ENCODE data around the gene RPL22L1. TPM values are rescaled to one million over a fixed set of nuclear protein-coding genes. Genes with fewer than 3 reads are reported as not detected.

RPL22L1 gene
- total and polyA plus RNA-seq, 4 donors, result 21.3 to 252 (median 114) TPM

DNA sequence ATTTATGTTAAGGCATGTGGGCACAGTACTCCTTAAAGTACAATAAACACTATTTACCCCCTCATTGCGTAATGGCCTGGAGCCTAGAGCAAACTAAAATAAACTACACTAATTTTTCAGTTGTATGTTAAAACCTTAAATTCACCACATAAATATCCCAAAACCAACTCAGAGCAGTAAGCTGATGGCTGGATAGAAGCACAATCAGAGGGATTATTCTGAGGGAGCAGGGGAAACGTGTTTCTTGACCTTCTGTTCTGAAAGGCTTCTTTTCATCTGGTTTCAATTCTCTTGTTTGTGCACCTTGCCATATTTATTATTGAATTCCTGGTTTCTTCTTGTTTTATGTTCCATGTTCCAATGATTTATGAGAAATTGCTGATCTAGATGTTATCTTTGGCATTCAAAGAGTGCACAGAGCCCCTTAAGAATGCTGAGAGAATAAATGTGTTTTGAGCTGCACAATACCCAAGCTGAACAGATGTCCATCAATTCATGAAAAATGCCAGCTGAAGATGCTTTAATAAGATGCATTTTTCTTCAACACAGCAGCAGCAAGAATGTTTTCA is 29.6 kb downstream of the RPL22L1 start:
- peaks cover 0 to 1% (median 0%) of the 10 kb centered on the region in 5 donors for H3K4me1 ChIP-seq (ENCODE audit: control insufficient read depth in 5 of 5, insufficient read depth in 5 of 5, low read length in 5 of 5)
- peaks cover 0 to 2% (median 0%) of the 10 kb centered on the region in 4 donors for H3K9me3 ChIP-seq (ENCODE audit: control insufficient read depth in 4 of 4, insufficient read depth in 3 of 4, low read length in 3 of 4)
- WGBS, 2 donors, result 86 to 87% methylated on average over 2 of the region's 2 CpGs
- H3K36me3 ChIP-seq (ENCODE audit: control insufficient read depth in 4 of 4, insufficient read depth in 4 of 4, low read length in 4 of 4), result no peaks in the 10 kb centered on the region
- ATAC-seq (ENCODE audit: insufficient read depth, low FRiP score) (no peak), DNase-seq (no peak)
- TF ChIP-seq, protein P1, sequence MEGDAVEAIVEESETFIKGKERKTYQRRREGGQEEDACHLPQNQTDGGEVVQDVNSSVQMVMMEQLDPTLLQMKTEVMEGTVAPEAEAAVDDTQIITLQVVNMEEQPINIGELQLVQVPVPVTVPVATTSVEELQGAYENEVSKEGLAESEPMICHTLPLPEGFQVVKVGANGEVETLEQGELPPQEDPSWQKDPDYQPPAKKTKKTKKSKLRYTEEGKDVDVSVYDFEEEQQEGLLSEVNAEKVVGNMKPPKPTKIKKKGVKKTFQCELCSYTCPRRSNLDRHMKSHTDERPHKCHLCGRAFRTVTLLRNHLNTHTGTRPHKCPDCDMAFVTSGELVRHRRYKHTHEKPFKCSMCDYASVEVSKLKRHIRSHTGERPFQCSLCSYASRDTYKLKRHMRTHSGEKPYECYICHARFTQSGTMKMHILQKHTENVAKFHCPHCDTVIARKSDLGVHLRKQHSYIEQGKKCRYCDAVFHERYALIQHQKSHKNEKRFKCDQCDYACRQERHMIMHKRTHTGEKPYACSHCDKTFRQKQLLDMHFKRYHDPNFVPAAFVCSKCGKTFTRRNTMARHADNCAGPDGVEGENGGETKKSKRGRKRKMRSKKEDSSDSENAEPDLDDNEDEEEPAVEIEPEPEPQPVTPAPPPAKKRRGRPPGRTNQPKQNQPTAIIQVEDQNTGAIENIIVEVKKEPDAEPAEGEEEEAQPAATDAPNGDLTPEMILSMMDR (IDR thresholded peaks at IDR 0.05; ENCODE audit: control extremely low read depth, extremely low read depth), result no peak
- H3K4me3 ChIP-seq, result no peak overlapping the region
- H3K27ac ChIP-seq (ENCODE audit: low read depth in 1 of 2, low read length in 1 of 2), result no peak overlapping the region
- H3K9ac ChIP-seq (ENCODE audit: insufficient read depth in 1 of 2, low read length in 2 of 2), result no peak overlapping the region
- H3K27me3 ChIP-seq (ENCODE audit: control insufficient read depth in 3 of 3, insufficient read depth in 3 of 3, low read length in 2 of 3), result no peaks in the 10 kb centered on the region

DNA sequence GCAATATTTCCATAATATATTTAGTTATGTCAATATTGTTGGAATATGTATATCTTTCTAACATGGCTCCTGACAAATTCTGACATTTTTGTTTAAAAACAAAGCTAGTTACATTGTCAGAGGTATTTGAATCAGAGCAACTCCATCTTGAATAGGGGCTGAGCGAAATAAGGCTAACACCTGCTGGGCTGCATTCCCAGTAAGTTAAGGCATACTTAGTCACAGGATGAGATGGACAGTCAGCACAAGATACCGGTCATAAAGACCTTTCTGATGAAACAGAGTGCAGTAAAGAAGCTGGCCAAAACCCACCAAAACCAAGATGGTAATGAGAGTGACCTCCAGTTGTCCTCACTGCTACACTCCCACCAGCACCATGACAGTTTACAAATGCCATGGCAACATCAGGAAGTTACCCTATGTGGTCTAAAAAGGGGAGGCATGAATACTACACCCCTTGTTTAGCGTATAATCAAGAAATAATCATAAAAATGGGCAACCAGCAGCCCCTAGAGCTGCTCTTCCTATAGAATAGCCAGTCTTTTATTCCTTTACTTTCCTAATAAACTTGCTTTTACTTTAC is 30.4 kb downstream of the RPL22L1 start:
- no peaks in the 10 kb centered on the region for H3K36me3 ChIP-seq (ENCODE audit: control insufficient read depth in 4 of 4, insufficient read depth in 4 of 4, low read length in 4 of 4)
- no peak overlapping the region for H3K9ac ChIP-seq (ENCODE audit: insufficient read depth in 1 of 2, low read length in 2 of 2)
- no peaks in the 10 kb centered on the region for H3K27me3 ChIP-seq (ENCODE audit: control insufficient read depth in 3 of 3, insufficient read depth in 3 of 3, low read length in 2 of 3)

DNA sequence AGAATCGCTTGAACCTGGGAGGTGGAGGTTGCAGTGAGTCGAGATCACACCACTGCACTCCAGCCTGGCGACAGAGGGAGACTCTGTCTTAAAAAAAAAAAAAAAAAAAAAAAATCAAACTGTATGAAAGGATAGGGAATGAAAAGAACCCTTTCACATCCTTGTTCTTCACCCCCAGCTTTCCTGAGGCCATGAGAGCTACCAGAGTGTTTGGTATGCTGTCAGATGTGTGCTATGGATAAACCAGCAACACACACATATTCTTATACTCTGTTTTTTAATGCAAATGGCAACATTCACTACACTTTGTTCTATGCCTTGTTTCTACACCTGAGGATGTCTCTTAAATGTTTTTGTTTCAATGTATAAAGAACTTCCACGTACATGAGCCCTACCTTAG is 33.5 kb downstream of the RPL22L1 start:
- H3K9ac ChIP-seq (ENCODE audit: insufficient read depth in 1 of 2, low read length in 2 of 2), result no peak overlapping the region
- no peaks in the 10 kb centered on the region for H3K27me3 ChIP-seq (ENCODE audit: control insufficient read depth in 3 of 3, insufficient read depth in 3 of 3, low read length in 2 of 3)
- no peak for ATAC-seq (ENCODE audit: insufficient read depth, low FRiP score)
- no peaks in the 10 kb centered on the region for H3K36me3 ChIP-seq (ENCODE audit: control insufficient read depth in 4 of 4, insufficient read depth in 4 of 4, low read length in 4 of 4)
- TF ChIP-seq, protein P1 (IDR thresholded peaks at IDR 0.05; ENCODE audit: control extremely low read depth, extremely low read depth), result no peak
- no peak for DNase-seq
- WGBS, 2 donors, result 93 to 95% methylated on average over 4 of the region's 4 CpGs
- H3K9me3 ChIP-seq (ENCODE audit: control insufficient read depth in 4 of 4, insufficient read depth in 3 of 4, low read length in 3 of 4), result no peaks in the 10 kb centered on the region
- H3K27ac ChIP-seq (ENCODE audit: low read depth in 1 of 2, low read length in 1 of 2), result no peak overlapping the region
- H3K4me1 ChIP-seq (ENCODE audit: control insufficient read depth in 5 of 5, insufficient read depth in 5 of 5, low read length in 5 of 5), result peaks cover 0 to 6% (median 4%) of the 10 kb centered on the region in 5 donors
- no peak overlapping the region for H3K4me3 ChIP-seq

More for the DNA sequence above, 30.4 kb downstream of the RPL22L1 start:
- DNase-seq (no peak), ATAC-seq (ENCODE audit: insufficient read depth, low FRiP score) (no peak)
- Histone ChIP-seq H3K4me1 (ENCODE audit: control insufficient read depth in 5 of 5, insufficient read depth in 5 of 5, low read length in 5 of 5) (peaks cover 0 to 4% (median 0%) of the 10 kb centered on the region in 5 donors), H3K9me3 (ENCODE audit: control insufficient read depth in 4 of 4, insufficient read depth in 3 of 4, low read length in 3 of 4) (peaks cover 0 to 2% (median 0%) of the 10 kb centered on the region in 4 donors), H3K27ac (ENCODE audit: low read depth in 1 of 2, low read length in 1 of 2) (no peak overlapping the region), H3K4me3 (no peak overlapping the region)
- WGBS, 2 donors, result 88 to 95% methylated on average over 3 of the region's 3 CpGs
- TF ChIP-seq, protein P1 (IDR thresholded peaks at IDR 0.05; ENCODE audit: control extremely low read depth, extremely low read depth), result no peak

All from lung (tissue), 12 donors.